Omental fat pad (tissue), 4 donors: ENCODE measurements around the gene UBE2E3. TPM values are rescaled to one million over a fixed set of nuclear protein-coding genes. Genes with fewer than 3 reads are reported as not detected.

Experiments
- ATAC-seq: fragments of 150-250 bp; one replicate; pipeline ENCODE4 v1.9.1; 2016; ENCODE audit warnings: mild to moderate bottlenecking, moderate library complexity; ENCODE audit not compliant: low FRiP score
- DNase-seq: peaks from one replicate; pipeline ENCODE4 v3.0.0-alpha.2; 2019; ENCODE audit warnings: low spot score
- total RNA-seq, 4 donors: library from RNA; depleted of rRNA; stranded (reverse); fragments of >200 nt; gene quantifications; one replicate each; pipeline ENCODE4 v1.1.0, GENCODE V29; 2016
- TF ChIP-seq, protein P1 (sequence below), 3 donors: fragments of 450-650 bp; IDR thresholded peaks; one replicate each; pipeline ENCODE4 v1.5.1; 2016 to 2017; ENCODE audit warnings: antibody characterized with exemption in 3 of 3, mild to moderate bottlenecking in 3 of 3, moderate library complexity in 2 of 3

UBE2E3 gene
- total RNA-seq, 4 donors from 2014 or later: 46.4 to 63.7 (median 55.7) TPM

GRCh38 chr2:181004647-181005325, 24.4 kb downstream of the UBE2E3 start:
- TF ChIP-seq, protein P1, sequence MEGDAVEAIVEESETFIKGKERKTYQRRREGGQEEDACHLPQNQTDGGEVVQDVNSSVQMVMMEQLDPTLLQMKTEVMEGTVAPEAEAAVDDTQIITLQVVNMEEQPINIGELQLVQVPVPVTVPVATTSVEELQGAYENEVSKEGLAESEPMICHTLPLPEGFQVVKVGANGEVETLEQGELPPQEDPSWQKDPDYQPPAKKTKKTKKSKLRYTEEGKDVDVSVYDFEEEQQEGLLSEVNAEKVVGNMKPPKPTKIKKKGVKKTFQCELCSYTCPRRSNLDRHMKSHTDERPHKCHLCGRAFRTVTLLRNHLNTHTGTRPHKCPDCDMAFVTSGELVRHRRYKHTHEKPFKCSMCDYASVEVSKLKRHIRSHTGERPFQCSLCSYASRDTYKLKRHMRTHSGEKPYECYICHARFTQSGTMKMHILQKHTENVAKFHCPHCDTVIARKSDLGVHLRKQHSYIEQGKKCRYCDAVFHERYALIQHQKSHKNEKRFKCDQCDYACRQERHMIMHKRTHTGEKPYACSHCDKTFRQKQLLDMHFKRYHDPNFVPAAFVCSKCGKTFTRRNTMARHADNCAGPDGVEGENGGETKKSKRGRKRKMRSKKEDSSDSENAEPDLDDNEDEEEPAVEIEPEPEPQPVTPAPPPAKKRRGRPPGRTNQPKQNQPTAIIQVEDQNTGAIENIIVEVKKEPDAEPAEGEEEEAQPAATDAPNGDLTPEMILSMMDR (IDR thresholded peaks at IDR 0.05): no peak
- no peak for ATAC-seq
- DNase-seq: no peak

GRCh38 chr2:181005326-181005655, 24.9 kb downstream of the UBE2E3 start:
- ATAC-seq (no peak), DNase-seq (no peak)
- TF ChIP-seq, protein P1 (IDR thresholded peaks at IDR 0.05): no peak

- TF ChIP-seq, protein P1 (IDR thresholded peaks at IDR 0.05): no peak
- ATAC-seq (no peak), DNase-seq (no peak)
These were observed 25.4 kb downstream of the UBE2E3 start for GRCh38 chr2:181005809-181006208.

- no peak for DNase-seq
- ATAC-seq: no peak
- TF ChIP-seq, protein P1 (IDR thresholded peaks at IDR 0.05): no peak
These were observed 26.9 kb downstream of the UBE2E3 start for GRCh38 chr2:181007086-181007837.

- DNase-seq (no peak), ATAC-seq (no peak)
- TF ChIP-seq, protein P1 (IDR thresholded peaks at IDR 0.05): no peak
These were observed 28.0 kb downstream of the UBE2E3 start for GRCh38 chr2:181008407-181008806.

- DNase-seq (no peak), ATAC-seq (no peak)
- TF ChIP-seq, protein P1 (IDR thresholded peaks at IDR 0.05): no peak
These were observed 40.9 kb downstream of the UBE2E3 start for GRCh38 chr2:181021199-181021789.
